GM11168 (cell line): Measurements from ENCODE around the gene PARD3B.

Experiments used
- in situ Hi-C: fragments of 300-500 bp; cut with MboI; formaldehyde crosslinking; loops from one replicate; pipeline ENCODE4 v1.12.0; 2022; ENCODE audit warnings: low sequenced_read_pairs; ENCODE audit not compliant: unreplicated experiment

Gene PARD3B

GRCh38 chr2:205141381-205141780, 596.1 kb downstream of the PARD3B start:
- in situ Hi-C loops: no loop called here

- in situ Hi-C loops: no loop called here
Observed at GRCh38 chr2:205145888-205146287, 600.6 kb downstream of the PARD3B start.

GRCh38 chr2:205148755-205149154, 603.5 kb downstream of the PARD3B start:
- in situ Hi-C loops: no loop called here

GRCh38 chr2:205156457-205156856, 611.2 kb downstream of the PARD3B start:
- in situ Hi-C loops: no loop called here

- in situ Hi-C loops: no loop called here
Observed at GRCh38 chr2:205158404-205158803, 613.1 kb downstream of the PARD3B start.

- in situ Hi-C loops: no loop called here
Observed at GRCh38 chr2:205161156-205161839, 616.0 kb downstream of the PARD3B start.

GRCh38 chr2:205166745-205167144, 621.5 kb downstream of the PARD3B start:
- in situ Hi-C loops: no loop called here

GRCh38 chr2:205169012-205169411, 623.7 kb downstream of the PARD3B start:
- in situ Hi-C loops: no loop called here

GRCh38 chr2:205169464-205169863, 624.2 kb downstream of the PARD3B start:
- in situ Hi-C loops: no loop called here

GRCh38 chr2:205170399-205170798, 625.1 kb downstream of the PARD3B start:
- in situ Hi-C loops: no loop called here

GRCh38 chr2:205171261-205171940, 626.1 kb downstream of the PARD3B start:
- in situ Hi-C loops: no loop called here

- in situ Hi-C loops: no loop called here
Observed at GRCh38 chr2:205175831-205176230, 630.6 kb downstream of the PARD3B start.

- in situ Hi-C loops: no loop called here
Observed at GRCh38 chr2:205176546-205176945, 631.3 kb downstream of the PARD3B start.

GRCh38 chr2:205177546-205177945, 632.3 kb downstream of the PARD3B start:
- in situ Hi-C loops: no loop called here

GRCh38 chr2:205180730-205181129, 635.5 kb downstream of the PARD3B start:
- in situ Hi-C loops: no loop called here

- in situ Hi-C loops: no loop called here
Observed at GRCh38 chr2:205187731-205188130, 642.5 kb downstream of the PARD3B start.

- in situ Hi-C loops: no loop called here
Observed at GRCh38 chr2:205188239-205189138, 643.2 kb downstream of the PARD3B start.

GRCh38 chr2:205189301-205189700, 644.0 kb downstream of the PARD3B start:
- in situ Hi-C loops: no loop called here

- in situ Hi-C loops: no loop called here
Observed at GRCh38 chr2:205190528-205190927, 645.3 kb downstream of the PARD3B start.

GRCh38 chr2:205193125-205193835, 648.0 kb downstream of the PARD3B start:
- in situ Hi-C loops: no loop called here
